ENCODE data around the gene LIPT2.

GRCh38 chr11:74449369-74449931 lies 44.1 kb downstream of the LIPT2 start:
- TF ChIP-seq POLR2A (IDR thresholded peaks at IDR 0.05) (no peak), POLR2AphosphoS5 (IDR thresholded peaks at IDR 0.05) (no peak)
